GM21515 (cell line): Measurements from ENCODE around the gene MAGEB3.
"Not testable (repeated sequence)": the region's sequence is repeated elsewhere in the genome, so short reads cannot be mapped to it uniquely, and the experiment has no call there.

Experiments
- ATAC-seq: cut with Tn5 transposase; IDR thresholded peaks from one replicate; pipeline ENCODE4 v1.9.1; 2021; ENCODE audit not compliant: unreplicated experiment

The MAGEB3 gene, protein sequence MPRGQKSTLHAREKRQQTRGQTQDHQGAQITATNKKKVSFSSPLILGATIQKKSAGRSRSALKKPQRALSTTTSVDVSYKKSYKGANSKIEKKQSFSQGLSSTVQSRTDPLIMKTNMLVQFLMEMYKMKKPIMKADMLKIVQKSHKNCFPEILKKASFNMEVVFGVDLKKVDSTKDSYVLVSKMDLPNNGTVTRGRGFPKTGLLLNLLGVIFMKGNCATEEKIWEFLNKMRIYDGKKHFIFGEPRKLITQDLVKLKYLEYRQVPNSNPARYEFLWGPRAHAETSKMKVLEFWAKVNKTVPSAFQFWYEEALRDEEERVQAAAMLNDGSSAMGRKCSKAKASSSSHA

DNA sequence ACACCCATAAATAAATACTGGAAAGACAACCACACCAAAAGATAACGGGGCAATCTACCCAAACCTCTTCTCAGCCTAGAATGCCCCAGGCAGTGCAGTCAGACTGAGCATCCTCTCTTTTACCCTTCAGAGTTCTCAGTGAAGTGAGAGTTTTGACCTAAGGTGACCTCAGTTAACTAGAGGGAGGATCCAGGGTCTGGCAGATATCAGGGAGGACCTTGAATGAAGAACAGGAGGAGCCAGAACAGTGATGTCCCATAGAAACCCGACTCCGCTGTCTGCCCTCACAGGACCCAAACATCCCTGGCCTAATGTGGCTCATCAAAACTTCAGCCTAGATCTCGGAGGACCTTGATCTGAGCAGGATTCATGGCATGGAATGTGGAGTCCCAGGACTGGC lies at the start of gene MAGEB3:
Gene MAGEB3 (plus strand): TSS at position 263 of the 400 bp plus-strand sequence. CDS start 5,268 bp downstream, outside the sequence.
- no peak for ATAC-seq

DNA sequence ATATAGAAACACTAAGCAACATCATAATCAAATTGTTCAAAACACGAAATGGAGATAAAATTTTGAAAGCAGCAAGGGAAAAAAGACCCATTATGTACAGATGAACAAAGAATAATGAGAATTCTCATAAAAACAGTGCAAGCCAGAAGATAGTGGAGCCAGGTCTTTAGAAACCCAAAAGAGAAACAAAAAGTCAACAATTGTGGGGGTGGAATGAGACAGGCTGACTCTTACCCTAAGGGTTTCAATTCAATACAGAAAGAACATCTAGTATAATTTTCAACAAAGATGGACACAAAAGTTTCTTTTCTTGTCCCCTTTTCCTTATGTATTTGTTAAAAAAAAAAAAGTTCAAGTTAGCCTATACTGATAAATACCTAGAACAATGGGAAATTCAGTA lies 49.1 kb upstream of the MAGEB3 start:
- ATAC-seq, result no peak

DNA sequence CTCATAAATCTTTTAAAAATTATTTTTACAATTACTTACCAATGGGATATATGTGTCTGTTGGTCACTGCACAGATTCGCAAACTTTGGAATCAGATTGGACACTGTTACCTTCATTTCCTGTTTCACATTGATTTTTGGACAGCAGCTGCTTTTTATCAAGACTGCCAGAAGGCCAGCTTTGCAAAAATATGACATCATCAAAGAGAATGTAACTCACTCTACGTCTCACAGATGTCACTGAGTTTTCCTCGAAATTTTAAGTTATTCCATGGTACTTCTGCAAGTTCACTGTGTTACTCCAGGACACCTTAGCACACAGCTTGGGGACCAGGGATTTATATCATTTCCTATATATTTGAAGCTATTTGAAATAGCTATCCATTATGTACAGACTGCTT lies 46.9 kb upstream of the MAGEB3 start:
- no peak for ATAC-seq

DNA sequence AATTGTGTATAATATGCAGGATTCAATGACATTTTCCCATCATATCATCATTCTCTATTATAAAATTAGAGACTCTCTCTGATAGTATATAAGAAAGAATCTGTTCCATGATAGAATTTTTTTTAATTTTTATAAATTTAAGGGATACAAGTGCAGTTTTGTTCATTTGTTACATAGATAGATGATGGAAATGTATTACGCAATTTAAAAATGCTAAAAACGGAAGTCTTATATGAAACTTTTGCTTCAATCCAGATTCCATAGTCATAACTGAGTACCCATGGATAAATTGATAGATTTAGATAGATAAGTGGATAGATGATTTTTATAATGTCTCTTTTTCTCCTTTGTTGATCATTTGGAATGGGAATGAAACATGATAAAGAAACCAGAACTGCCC lies 40.0 kb upstream of the MAGEB3 start:
- ATAC-seq, result no peak

DNA sequence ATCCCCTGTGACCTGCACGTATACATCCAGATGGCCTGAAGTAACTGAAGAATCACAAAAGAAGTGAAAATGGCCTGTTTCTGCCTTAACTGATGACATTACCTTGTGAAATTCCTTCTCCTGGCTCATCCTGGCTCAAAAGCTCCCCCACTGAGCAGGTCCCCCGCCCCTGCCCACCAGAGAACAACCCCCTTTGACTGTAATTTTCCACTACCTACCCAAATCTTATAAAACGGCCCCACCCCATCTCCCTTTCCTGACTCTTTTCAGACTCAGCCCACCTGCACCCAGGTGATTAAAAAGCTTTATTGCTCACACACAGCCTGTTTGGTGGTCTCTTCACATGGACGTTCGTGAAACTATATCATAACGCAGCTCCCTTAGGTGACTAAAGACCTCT lies 36.5 kb upstream of the MAGEB3 start:
- ATAC-seq, result not testable (repeated sequence)

DNA sequence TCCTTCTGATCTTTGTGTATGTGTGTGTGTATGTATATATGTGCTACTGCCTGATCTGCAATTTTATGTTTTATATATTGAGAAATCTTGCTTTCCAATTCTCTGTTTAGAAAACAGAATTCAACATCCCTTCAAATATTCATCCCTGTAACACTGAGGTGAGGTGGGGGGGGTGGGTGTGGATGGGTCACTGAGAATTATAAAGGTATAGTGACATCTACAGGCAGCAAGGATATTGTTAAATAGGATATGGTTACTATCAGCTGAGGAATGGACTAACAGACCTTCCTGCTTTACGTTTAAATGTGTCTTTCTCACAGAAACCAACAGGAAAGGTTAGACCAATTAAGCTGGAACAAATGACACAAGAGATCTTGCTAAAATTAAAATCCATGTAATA lies 34.1 kb upstream of the MAGEB3 start:
- ATAC-seq, result no peak

DNA sequence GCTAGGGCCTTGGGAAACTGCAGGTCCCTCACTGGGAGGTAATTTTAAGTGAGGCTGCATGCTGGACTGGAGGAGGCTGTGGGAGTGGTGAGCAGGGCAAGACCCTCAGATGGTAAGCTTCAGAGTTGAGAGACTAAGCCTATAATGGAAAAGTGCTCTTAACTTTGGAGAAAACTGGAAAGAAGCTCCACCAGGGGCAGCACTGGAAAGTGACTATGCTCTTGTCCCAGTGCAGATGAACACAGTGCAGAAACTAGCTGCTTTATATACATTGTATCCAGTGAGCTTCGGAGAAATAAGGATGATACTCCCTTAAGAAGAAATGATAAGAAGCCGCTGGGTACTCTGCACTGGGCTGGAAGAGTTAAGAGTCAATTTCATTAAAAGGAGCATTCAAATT lies 18.3 kb upstream of the MAGEB3 start:
- ATAC-seq, result no peak

DNA sequence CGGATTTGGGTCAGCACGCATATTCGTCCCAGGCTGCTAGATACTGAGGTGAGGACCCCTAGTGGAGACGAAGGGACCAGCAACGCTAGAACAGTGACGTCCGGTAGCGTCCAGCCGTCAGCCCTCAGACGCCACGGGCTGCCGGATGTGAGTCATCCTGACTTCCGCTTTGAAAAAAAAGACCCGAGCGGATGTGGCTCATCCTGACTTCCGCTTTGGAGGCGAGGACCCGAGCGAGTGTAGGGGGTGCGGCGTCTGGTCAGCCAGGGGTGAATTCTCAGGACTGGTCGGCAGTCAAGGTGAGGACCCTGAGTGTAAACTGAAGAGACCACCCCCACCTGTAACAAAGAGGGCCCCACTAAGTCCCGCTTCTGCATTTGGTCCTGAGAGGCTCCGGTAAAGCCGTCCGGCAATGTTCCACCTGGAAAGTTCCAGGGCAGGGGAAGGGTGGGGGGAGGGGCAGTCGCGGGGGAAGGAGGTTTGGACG lies 15.1 kb upstream of the MAGEB3 start, which contains the start of gene MAGEB2:
Gene MAGEB2 (plus strand): TSS at position 207 of the 487 bp plus-strand sequence. CDS start 3,018 bp downstream, outside the sequence.
- ATAC-seq, result no peak

DNA sequence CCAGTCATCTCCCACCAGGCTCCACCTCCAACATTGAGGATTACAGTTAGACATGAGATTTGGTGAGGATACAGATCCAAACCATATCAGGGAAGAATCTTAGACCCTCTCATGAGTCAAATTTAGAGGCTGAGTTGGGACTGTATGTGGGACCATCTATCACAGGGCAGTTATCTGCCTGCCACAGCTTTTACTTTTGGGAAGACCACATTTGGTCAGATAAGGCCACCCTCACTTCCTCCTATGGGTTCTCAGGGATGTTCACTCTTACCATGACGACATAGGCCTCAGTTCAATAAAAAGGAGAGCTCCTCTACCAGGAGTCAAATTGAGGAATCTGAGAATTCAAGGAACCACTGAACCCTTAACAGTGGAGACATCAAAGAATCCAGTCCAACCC lies 13.0 kb upstream of the MAGEB3 start:
- ATAC-seq, result no peak

DNA sequence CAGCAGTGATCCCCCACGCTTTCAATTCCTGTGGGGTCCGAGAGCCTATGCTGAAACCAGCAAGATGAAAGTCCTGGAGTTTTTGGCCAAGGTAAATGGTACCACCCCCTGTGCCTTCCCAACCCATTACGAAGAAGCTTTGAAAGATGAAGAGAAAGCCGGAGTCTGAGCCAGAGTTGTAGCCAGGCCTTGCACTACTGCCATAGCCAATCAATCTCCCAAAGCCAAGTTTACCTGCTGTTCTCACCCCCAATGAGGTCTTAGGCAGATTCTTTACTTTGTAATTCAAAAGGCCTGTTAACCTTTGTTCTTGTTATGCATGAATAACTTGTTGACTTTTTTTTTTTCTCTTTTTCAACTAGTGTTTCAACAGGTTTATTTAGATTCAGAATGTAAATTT lies 11.1 kb upstream of the MAGEB3 start:
- no peak for ATAC-seq

DNA sequence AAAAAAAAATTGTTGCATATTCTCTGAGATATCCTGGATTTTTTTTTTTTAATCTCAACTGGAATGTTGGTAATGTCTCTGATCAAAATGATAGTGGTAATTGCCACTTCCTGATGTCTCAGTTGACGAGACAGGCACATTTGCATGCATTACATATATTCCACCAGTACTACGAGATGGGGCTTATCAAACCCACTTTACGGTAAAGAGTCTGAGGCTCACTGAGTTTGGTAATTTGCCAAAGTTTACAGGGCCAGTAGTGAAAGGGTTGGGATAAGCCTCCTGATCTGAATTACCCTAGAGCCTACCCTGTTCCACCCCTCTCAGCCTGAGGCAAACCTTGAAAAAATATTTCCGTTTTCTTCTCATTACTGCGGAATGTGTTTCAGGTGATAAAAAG lies 9.8 kb upstream of the MAGEB3 start:
- no peak for ATAC-seq

DNA sequence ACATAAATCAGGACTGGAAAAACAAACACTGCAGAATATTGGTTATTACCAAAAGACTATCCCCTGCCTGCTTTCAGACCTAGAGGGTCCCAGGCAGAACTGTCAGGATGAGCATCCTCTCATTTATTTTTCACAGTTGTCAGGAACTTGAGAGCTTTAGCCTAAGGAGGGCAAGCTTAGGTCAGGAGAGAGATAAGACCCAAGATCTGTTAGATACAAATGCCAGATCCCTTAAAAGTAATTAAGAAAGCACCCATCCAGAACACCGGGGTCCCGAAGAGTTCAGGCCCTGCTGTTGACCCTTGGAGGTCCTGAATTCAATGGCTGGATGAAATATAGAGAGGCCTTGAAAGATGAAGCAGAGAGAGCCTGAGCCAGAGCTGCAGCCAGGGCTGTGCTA lies 5.9 kb upstream of the MAGEB3 start:
- ATAC-seq, result no peak

DNA sequence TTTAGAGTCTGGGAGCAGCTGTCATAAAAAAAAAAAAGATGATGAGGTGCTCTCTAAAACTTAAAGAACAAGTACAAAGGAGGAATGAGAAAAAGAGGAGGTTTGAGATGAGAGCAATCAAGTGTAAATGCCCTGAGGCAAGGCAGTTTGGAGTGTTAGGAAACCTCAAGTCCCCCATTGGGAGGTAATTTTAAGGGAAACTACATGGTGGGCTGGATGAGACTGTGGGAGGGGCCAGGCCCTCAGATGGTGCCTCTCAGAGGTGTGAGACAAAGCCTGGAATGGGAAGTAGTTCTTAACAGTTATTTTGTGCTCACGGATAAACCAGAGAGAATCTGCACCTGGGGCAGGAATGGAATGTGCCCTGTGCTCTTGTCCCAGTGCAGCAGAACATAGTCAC lies 1.9 kb upstream of the MAGEB3 start:
- no peak for ATAC-seq

DNA sequence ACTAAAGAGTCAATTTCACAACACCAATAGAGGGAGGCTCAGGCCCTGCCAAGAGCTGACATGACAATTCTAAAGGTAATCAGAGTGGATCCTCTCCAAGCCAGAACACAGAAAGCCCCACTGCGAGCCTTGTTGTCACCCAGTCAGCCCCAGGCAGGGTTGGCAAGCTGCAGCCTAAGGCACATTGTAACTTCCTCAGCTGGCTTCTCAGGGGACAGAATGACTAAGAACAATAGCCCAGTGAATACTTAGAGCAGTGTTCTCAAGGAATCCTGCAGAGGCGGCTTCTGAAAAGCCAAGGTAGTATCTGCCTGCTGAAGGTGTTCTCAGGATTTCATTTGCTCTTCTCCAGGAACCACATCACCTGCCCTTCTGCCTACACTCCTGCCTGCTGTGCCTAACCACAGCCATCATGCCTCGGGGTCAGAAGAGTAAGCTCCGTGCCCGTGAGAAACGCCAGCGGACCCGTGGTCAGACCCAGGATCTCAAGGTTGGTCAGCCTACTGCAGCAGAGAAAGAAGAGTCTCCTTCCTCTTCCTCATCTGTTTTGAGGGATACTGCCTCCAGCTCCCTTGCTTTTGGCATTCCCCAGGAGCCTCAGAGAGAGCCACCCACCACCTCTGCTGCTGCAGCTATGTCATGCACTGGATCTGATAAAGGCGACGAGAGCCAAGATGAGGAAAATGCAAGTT lies 11.4 kb downstream of the MAGEB3 start, which contains the start of gene MAGEB4:
Gene MAGEB4 (plus strand): TSS at position 277 of the 692 bp plus-strand sequence. CDS start 136 bp downstream, at position 413.
- ATAC-seq, result no peak

DNA sequence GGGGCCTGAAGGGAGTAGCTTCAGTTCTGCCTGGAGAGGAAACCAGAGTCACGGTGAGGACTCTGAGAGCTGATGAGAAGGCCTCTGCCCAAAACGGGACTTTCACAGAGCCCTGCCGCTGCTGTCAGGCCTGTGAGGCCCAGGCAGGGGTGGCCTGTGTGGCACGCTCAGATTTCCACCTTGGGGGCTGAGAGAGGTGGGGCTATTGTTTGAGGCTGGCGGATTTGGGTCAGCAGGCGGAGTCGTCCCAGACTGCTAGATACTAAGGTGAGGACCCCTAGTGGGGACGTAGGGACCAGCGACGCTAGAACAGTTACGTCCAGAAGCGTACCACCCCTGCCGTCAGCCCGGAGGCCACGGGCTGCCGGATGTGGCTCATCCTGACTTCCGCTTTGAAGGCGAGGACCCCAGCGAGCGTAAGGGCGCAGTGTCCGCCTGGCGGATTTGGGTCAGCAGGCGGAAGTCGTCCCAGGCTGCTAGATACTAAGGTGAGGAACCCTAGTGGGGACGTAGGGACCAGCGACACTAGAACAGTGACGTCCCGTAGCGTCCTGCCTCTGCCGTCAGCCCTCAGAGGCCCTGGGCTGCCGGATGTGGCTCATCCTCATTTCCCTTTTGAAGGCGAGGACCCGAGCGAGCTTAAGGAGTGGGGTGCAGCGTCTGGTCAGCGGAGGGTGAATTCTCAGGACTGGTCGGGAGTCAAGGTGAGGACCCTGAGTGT lies 16.5 kb downstream of the MAGEB3 start, which contains the start of gene MAGEB1:
Gene MAGEB1 (plus strand): TSS at position 378 of the 721 bp plus-strand sequence. CDS start 3,348 bp downstream, outside the sequence.
- no peak for ATAC-seq

DNA sequence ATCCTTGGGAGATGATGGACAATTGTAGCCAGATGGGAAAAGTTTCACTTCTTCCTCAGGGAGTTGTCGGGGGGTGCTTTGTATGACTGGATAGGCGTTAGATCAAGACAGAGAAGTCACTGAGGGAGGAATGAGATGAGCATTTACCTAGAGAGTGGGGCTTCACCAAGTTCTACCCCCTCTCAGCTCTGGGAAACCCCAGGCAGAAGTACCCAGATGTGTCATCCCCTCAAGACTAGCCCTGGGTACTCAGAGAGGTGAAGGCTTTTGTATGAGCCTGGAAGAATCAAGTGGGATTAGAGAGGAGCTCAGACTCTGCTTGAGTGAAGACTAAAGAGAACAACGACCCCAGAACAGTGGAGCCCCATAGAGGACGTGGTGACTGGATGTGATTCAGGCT lies 18.4 kb downstream of the MAGEB3 start:
- peak; percentile 47 for ATAC-seq

DNA sequence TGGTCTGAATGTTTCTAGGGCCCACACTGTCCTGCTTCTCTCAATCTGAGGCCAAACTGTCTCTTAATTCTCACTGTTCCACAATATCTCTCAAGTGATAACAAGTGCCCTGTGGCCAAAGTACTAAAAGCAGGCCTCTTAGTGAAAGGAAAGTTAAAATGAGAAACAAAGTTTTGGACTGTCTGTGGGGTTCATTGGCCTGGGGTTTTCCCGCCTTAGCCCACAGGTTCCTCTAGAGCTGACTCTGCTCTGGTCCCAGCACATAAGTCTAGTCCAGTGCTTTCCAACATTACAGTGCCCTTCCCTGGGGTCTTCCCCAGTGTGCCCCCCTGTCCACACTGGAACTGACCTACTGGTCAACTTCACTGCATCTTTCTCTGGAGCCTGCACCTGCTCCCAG lies 22.8 kb downstream of the MAGEB3 start:
- peak; percentile 59 for ATAC-seq

DNA sequence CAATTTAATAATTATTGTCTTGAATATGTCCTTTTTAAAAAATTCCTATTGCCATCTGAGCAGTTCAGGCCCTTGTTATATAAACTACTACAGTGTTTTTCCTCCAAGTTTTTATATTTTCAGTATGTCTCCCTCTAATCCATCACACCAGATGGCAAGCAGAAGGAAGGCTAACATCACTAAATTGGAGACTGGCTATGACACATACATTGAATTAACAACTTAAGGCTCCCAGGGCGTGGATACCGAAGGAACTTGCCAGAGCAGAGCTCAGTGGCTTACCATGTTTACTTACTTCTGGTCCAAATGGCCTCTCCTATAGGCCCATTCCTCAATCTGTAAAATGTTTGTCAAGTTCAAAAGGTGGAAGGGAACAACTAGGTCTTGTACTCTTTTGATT lies 29.5 kb downstream of the MAGEB3 start:
- ATAC-seq, result no peak

DNA sequence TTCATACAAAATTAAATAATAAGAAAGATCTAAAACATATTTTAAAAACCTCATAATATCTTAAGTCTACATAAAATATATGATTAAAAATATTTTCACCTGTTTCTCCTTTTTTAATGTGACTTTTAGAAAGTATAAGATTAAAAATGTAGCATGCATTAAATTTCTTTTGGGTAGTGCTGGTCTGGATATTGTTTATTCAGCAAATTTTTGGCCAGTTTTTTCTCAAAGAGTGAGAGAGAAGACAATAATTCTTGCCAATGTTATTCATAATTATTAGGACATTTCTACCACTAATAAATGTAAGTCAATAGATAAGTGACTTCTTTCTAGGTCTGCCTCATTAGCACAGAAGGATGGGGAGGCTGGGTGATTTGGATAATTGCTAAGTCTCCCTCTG lies 30.6 kb downstream of the MAGEB3 start:
- no peak for ATAC-seq

DNA sequence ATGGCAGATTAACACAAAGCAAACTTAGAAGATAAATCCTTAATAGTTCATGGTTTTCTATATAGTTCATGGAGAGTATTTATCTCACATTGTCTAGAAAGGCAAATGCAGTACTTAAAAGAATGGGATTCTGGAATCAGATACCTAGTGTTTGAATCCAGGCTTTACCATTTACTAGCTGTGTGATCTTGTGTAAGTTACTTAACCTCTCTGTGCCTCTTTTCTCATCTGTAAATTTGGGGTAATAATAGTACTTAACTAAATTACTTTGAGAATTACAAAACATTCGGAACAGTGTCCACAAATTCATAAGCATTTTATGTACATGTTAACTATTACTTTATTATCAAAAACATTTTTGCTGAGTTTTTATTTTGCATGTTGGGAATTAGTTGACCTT lies 32.3 kb downstream of the MAGEB3 start:
- ATAC-seq, result no peak

DNA sequence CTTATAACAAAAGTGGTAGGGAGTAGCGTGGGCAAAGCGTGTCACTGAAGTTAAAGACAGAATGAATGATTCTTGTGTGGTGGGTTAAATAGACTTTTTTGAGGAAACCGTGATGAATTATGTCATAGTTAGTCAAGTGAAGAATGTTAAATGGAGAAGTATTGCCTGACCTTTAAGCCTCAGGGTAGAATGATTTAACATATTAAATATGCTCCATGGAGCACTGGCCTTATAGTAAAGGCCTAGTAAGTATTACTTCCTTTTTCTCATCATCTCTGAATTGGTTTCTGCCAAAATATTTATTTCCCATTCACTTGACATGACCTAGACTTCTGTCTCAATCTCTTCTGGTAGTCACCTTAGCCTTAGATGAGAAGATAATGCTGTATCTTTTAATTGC lies 40.2 kb downstream of the MAGEB3 start:
- ATAC-seq, result no peak
